GM21390 (cell line): ENCODE data around the gene SLC7A7.
"Not testable (repeated sequence)": the region's sequence is repeated elsewhere in the genome, so short reads cannot be mapped to it uniquely, and the experiment has no call there.

Experiments used
- ATAC-seq: cut with Tn5 transposase; IDR thresholded peaks from one replicate; pipeline ENCODE4 v1.9.1; 2021; ENCODE audit not compliant: unreplicated experiment

Gene SLC7A7

GRCh38 chr14:22793976-22794375 lies 21.3 kb downstream of the SLC7A7 start:
- no peak for ATAC-seq

DNA sequence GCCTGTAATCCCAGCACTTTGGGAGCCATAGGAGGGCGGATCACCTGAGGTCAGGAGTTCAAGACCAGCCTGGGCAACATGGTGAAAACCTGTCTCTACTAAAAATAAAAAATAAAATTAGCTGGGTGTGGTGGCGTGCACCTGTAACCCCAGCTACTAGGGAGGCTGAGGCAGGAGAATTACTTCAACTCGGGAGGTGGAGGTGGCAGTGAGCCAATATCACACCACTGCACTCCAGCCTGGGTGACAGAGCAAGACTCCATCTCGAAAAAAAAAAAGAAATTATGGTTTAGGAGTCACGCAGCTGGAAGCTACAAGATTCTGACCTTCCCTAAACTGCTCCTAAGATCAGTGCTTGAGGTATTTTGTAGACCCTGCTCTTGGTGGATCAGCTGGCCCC lies 21.7 kb downstream of the SLC7A7 start:
- not testable (repeated sequence) for ATAC-seq

DNA sequence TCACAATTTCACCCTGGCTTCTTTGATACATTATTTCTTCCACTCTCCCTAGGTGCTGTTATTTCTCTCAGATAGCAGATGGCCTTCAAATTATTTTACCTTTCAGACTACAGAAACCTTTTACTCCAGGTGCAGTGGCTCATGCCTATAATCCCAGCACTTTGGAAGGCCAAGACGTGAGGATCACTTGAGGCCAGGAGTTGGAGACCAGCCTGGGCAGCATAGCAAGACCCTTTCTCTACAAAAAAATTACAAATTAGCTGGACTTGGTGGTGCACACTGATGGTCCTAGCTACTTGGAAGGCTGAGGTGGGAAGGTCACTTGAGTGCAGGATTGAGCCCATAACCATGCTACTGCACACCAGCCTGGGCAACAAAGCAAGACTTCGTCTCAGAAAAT lies 23.1 kb downstream of the SLC7A7 start:
- no peak for ATAC-seq

DNA sequence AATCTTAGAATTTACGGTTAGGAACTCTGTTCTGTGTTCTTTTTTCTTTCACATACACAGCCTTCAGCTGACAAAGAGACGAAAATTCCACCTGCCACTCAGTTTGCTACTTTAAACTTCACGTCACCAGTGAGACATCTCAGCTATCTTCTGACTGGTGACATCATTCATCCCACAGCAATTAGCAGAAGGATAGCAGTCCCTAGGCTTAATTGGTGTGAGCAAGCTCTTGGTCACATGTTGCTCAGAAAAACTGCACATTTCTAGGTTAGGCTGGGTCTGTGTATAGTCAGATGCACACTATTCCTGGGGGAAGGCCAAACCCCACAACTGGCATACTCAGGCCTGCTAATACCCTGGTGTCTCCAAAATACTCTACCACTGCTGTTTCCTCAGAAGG lies 23.9 kb downstream of the SLC7A7 start:
- no peak for ATAC-seq

GRCh38 chr14:22786685-22787084 lies 28.6 kb downstream of the SLC7A7 start:
- ATAC-seq = no peak

- ATAC-seq = no peak
Measured at GRCh38 chr14:22781301-22781991, 33.8 kb downstream of the SLC7A7 start.

- ATAC-seq = no peak
Measured at GRCh38 chr14:22780941-22781300, 34.3 kb downstream of the SLC7A7 start.

GRCh38 chr14:22780105-22780679 lies 35.0 kb downstream of the SLC7A7 start:
- no peak for ATAC-seq

- no peak for ATAC-seq
Measured at GRCh38 chr14:22778084-22778483, 37.2 kb downstream of the SLC7A7 start.

GRCh38 chr14:22776849-22777248 lies 38.4 kb downstream of the SLC7A7 start:
- not testable (repeated sequence) for ATAC-seq

DNA sequence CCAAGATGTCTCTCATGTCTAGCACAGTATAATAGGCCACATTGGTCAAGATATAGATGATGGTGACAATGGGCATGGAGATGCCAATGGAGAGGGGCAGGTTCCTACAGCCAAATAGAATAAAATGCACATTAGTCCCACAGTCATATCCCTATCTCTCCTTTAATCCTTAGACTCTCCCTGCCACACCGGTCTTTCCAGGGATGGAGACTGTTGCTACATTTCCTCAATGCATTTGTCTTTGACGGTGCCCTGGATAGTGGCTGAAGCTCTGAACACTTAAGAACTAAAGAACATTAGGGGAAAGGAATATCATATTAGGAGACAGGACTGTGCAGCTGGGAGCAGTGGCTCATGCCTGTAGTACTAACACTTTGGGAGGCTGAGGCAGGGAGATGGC lies 39.0 kb downstream of the SLC7A7 start:
- ATAC-seq = no peak

DNA sequence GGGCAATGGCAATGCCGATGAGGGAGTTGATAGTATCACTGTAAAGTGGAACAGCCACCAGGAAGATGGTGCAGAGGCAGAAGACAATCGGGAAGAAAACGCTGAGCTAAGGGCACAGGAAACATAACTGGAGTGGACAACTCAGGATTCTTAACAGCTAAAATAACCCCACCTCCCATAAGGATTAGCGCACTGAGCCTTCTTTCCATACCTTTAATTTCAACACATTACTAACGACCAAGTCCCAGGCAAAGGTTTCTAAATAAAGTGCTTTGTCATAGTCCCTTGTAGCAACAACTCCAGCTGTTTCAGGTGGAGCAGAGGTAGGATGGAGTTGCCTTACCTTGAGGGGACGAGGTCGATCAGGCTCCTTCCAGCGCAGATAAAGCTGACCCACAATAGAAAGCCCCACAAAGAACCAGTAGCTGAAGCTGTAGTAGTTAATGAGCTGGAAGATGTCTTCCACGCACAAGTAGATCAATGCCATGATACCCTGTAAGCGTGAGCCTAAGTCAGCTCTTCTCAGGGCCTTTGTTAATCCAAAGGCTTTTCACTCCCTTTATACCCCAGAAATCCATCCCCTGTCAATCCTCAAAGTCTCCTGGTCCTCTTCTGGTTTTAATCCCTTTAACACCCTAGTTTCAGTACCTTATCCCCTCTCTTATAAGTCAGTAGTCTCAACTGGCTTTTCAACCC lies 41.1 kb downstream of the SLC7A7 start:
- ATAC-seq = no peak

DNA sequence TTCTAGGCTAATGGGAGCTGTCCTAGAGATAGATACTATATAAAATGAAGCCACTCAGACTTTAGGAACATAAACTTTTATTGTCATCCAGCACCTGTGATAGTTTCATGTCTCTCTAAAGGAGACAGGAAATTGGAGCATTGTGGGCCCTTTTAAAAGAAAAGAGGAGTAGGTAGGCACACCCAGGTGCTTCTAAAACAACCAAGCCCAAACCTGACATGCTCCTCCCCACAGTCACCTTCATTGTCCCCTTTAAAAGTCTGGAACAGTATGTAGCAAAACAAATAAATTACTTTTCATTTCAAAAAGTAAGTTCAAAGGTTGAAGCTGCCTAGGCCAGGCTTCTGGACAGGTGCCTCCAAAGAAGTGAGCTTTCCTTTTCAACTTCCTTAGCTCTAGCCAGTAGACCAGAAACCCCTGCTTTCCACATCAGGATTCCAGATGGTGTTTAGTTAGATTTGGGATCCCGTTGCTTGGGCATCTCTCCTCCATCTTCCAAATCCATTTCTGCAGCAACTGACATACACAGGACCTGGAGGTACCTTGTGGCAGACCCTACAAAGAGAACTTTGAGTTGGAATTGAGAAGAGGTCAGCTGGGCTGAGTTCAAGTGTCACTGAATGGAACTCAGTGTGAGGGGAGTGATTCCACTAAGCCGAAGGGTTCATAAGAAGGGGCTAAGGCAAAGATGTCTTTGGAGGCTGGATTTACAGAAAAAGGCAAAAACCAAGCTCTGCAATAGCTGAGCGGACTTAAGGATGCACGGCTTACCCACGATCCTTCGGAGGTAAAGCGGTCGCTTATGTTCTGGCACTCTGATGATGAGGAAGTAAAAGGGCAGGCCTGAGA lies 41.8 kb downstream of the SLC7A7 start:
- no peak for ATAC-seq

- ATAC-seq = no peak
Measured at GRCh38 chr14:22772725-22773124, 42.5 kb downstream of the SLC7A7 start.

DNA sequence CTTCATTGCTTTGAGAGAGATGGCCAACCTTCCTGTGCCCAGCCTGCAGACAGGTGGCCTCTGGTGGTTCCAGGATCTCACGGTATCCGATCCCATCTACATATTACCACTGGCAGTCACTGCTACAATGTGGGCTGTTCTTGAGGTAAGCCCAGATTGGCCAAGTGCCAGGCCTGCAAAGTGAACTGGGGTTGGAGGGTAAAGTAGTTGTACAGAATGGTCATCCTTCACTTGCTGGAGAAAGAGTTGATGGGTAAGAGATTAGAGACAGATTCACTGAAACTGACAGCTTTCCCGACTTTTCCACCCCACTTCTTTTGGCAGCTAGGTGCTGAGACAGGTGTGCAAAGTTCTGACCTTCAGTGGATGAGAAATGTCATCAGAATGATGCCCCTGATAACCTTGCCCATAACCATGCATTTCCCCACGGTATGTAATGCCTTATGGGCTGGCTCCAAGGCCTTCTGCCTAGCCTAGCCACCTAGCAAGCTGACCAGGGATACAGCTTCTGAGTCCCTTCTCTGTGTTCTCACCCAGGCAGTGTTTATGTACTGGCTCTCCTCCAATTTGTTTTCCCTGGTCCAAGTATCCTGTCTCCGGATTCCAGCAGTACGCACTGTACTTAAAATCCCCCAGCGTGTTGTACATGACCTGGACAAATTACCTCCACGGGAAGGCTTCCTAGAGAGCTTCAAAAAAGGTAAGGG lies 44.6 kb downstream of the SLC7A7 start:
- ATAC-seq = no peak

GRCh38 chr14:22769369-22769768 lies 45.9 kb downstream of the SLC7A7 start:
- no peak for ATAC-seq

DNA sequence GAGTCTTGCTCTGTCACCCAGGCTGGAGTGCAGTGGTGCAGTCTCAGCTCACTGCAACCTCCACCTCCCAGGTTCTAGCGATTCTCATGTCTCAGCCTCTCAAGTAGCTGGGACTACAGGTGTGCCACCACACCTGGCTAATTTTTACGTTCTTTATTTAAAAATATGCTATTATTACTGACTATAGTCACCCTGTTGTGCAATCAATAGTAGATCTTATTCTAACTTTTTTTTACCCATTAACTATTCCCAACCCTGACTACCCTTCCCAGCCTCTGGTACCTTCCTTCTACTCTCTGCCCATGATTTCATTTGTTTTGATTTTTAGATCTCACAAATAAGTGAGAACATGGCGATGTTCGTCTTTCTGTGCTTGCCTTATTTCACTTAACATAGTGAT lies 46.3 kb downstream of the SLC7A7 start:
- ATAC-seq = no peak

GRCh38 chr14:22767323-22767589 lies 48.0 kb downstream of the SLC7A7 start:
- peak; percentile 31 for ATAC-seq

DNA sequence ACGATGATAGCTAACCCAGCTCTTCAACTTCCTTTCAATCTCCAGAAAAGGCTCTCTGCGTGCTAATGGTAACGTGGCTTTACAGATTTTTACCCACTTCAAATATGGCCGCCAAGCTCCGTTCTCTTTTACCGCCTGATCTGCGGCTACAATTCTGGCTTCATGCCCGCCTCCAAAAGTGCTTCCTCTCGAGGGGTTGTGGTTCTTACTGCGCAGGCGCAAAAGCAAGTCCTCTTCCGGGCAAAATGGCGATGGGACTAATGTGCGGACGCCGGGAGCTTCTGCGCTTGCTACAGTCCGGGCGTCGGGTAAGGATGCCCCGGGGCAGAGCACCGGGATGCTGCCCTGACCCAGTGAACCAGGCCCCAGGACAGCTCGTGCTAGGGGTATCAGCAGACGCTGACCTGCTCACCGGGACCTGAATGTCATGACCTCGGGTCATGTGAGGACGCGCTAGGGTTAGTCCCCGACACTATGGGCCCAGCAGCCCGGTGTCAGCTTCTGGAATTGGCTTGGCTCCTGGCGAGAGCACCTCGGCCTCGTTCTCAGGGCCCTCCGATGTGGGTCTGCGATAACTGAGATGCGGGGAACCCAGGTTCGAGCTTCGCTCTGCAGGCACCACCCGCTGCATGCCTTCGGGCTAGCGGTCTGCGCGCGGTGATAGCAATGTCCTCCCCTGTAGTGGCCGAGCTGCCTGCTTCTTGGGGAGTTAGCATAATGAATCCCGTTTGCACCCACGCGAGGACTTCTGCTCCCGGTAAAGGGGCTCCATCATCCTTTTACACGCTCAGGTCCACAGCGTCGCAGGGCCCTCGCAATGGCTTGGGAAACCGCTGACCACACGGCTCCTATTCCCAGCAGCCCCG lies 48.5 kb downstream of the SLC7A7 start, which contains the start of gene OXA1L:
Gene OXA1L, plus strand, starts transcription at position 232 of the 866 bp plus-strand sequence. Its CDS starts 14 bp downstream, at position 246.
- peak; percentile 61 for ATAC-seq

DNA sequence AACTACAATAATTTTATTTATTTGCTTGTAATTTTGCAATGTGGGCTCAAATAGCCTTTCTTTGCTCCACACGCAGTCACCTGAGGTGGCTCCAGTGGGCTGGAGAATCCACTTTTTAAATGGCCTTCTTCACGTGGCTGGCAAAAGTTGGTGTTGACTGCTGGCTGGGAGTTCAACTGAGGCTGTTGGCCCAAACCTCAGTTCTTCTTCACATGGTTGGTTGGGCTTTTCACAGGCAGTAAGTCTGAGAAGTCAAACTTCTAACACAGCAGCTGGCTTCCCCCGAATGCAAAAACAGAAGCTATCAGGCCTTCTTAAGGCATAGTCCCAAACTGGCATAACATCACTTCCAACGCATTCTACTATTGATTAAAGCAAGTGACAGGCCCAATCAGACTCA lies 50.9 kb downstream of the SLC7A7 start:
- no peak for ATAC-seq
